Colon (tissue), 2 donors: ENCODE results near the gene MRPS2.
"Not testable (repeated sequence)": the region's sequence is repeated elsewhere in the genome, so short reads cannot be mapped to it uniquely, and the experiment has no call there.

Source experiments
- FAIRE-seq: peaks from 2 replicates; lab custom pipeline; 2012; peaks lifted over from hg19 to GRCh38; lab: Jason Lieb, UNC
- donor health status: control.
- donor health status: control.

Gene MRPS2

DNA sequence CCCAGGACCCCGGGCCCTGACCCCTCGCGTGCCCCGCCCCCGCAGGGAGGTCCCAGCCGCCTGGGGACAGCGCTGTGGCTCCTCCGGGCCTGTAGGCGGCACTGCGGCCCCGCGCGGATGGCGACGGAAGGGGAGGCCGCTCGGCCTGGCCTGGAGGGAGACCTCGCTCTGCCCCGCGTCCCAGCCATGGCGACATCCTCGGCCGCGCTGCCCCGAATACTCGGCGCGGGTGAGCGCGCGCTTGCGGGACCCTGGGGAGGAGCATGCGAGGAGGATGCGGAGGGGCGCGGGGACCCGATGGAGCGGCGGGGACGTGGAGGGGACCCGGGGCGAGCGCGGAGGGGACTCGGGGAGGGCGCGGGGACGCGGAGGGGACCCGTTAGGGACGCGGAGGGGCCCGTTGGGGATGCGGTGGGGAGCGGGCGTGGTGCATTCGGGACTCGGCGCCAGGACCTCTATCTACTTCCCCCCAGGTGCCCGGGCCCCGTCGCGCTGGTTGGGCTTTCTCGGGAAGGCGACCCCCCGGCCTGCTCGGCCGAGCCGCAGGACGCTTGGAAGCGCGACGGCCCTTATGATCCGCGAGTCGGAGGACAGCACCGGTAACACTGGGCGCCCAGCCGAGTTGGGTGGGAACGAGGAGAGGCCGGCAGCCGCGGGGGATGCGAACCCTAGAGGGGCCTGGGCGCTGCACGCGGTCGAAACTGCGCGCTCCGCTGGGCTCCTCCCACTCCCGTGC is at the start of gene MRPS2:
TSS of gene MRPS2 (plus strand) at position 158 of the 736 bp plus-strand sequence. CDS start at position 187, 29 bp downstream.
- FAIRE-seq = no peak

GRCh38 chr9:135450956-135451355 is 49.5 kb upstream of the MRPS2 start:
- no peak for FAIRE-seq

- not testable (repeated sequence) for FAIRE-seq
Observed at GRCh38 chr9:135451909-135452308, 48.6 kb upstream of the MRPS2 start.

DNA sequence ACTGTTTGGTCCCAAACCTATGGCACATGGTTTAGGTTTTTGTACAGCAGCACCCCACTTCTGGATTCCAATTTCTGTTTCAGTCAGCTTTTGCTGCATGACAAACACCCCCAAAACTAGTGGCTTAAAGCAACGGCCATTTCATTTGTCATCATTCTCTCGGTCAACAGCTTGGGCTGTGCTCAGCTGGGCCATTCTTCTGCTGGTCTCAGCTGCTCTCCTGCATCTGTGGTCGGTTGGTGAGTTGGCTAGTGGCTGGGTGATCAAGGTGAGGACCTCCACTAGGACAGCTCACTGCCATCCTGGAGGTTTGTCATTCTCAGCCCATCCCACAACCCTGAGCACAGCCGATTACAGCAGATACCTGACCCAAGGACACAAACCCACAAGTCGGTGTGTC is 45.7 kb upstream of the MRPS2 start:
- no peak for FAIRE-seq

- no peak for FAIRE-seq
Observed at GRCh38 chr9:135455401-135456030, 45.0 kb upstream of the MRPS2 start.

- no peak for FAIRE-seq
Observed at GRCh38 chr9:135456436-135457104, 43.9 kb upstream of the MRPS2 start.

DNA sequence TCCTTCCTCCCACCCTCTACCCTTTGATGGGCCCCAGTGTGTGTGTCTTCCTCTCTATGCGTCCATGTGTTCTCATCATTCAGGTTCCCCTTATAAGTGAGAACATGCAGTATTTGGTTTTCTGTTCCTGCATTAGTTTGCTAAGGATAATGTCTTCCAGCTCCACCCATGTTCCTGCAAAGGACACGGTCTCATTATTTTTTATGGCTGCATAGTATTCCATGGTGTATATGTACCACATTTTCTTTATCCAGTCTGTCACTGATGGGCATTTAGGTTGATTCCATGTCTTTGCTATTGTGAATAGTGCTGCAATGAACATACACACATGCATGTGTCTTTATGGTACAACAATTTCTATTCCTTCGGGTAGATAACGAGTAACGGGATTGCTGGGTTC is 42.0 kb upstream of the MRPS2 start:
- not testable (repeated sequence) for FAIRE-seq

GRCh38 chr9:135461936-135462335 is 38.5 kb upstream of the MRPS2 start:
- FAIRE-seq = no peak

DNA sequence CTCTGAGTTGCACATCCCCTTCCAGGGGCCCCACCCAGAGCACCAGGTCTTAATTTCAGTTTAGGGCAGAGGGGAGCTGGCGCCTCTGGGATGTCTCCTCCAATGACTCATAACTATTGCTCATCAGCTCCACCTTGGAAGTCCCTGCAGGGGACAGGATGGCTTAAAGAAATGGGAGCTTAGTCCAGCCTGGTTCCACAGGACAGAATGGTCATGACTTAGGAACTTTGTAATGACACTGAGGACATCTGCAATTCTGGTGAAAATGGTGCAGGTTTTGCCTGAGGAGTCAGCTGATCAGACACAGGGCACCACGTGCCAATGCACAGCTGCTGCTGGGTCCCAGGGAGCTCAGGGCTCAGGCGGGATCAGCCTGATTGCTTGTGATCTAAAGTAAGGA is 37.3 kb upstream of the MRPS2 start:
- no peak for FAIRE-seq

- FAIRE-seq = no peak
Observed at GRCh38 chr9:135464181-135464580, 36.3 kb upstream of the MRPS2 start.

- FAIRE-seq = no peak
Observed at GRCh38 chr9:135468854-135469521, 31.5 kb upstream of the MRPS2 start.

GRCh38 chr9:135471791-135472640 is 28.5 kb upstream of the MRPS2 start:
- no peak for FAIRE-seq

- FAIRE-seq = no peak
Observed at GRCh38 chr9:135473972-135474543, 26.4 kb upstream of the MRPS2 start.

DNA sequence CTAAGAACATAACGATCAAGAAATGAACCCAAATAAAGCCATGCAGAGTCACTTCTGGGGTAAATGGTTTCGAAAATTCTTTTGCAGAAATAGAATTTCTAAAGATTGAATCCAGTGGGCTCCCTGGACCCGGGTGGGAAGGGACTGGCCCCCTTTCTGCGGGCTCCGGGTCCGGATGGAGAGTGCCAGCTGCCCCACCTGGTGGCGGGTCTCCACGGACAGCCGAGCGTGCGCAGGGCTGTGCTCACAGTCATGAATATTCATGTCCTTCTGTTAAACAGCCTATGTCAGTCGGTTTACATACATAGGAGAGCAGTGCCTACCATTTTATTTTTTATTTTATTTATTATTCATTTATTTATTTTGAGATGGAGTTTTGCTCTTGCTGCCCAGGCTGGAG is 25.6 kb upstream of the MRPS2 start:
- FAIRE-seq = no peak

DNA sequence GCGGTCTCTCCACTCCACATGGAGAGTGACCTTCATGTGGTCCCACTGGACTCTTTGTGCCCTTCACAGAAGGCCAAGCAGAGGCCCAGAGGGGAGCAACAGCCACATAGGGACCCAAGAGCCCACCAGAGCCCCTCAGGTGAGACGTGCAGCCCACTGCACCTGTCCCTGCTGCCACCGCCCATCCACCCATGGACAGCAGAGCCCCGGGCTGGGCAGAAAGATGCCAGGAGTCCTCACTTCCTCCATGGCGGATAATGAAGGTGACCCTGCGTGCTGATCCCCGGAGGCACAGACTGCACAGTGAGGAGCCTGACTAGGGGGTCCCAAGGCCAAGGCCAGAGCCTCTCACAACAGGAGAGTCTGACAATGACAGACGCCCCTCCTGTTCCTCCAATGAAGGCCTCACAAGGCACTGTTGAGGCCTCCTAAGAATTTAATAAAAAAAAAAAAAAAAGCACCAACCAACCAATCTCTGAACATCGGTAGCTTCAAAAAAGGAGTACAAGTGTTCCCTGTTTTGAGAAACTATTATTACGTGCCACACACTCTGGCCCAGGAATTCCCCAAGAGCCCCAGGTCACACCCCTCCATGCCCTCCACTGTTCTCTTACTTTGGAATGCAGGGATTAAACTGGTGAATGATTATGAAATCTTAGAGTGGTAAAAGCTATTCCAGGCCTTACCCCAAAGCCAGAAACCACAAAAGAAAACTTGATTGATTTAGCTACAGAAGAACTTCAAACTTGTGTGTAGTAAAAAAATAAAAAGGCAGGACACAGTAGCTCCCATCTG is 23.7 kb upstream of the MRPS2 start:
- FAIRE-seq = no peak

DNA sequence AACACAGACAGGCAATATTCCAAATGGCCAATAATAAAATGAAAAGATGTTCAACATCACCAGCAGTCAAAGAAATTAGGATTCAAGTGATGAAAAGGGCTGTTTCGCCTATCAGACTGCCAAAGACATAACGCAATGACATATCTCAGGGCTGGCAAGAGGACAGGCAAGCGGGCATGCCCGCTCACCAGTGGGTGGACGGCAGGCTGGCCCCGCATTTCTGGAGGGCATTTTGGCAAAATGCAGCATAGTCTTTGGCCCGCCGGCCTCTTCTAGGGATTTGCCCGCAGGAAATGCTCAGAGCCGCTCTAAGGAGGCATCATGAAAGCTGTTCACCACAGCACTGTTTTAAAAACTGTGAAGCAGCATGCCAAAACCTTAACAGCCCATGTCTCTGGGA is 22.3 kb upstream of the MRPS2 start:
- no peak for FAIRE-seq

DNA sequence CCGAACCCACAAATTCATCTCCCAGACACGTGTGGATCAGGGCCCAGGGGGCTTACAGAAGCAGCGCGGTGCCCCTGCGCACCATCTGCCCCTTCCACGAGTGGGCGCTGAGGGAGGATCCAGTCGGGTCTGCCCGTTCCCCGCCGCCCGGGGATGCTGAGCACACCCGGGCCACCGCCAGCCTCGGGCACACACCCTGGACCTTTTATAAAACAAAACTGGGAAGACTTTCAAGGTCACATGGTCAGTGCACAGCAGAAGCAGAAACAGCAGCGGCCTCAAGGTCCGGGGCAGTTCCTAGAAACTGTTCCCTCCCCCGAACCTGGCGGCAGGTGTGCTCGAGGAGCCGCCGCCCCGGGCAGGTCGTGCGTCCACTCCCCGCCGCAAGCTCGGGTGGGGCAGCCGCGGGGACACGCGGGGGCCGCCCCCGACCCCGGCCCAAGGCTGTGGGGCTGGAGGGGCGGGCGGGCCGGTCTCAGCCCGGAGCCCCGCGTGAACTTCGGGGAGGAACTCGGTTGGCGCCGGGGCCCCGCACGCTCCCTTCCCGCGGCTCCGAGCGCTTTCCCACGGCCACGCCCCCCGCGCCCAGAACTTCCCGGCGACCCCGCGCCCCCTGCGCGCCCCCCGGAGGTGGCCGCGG is 21.5 kb upstream of the MRPS2 start:
- no peak for FAIRE-seq

DNA sequence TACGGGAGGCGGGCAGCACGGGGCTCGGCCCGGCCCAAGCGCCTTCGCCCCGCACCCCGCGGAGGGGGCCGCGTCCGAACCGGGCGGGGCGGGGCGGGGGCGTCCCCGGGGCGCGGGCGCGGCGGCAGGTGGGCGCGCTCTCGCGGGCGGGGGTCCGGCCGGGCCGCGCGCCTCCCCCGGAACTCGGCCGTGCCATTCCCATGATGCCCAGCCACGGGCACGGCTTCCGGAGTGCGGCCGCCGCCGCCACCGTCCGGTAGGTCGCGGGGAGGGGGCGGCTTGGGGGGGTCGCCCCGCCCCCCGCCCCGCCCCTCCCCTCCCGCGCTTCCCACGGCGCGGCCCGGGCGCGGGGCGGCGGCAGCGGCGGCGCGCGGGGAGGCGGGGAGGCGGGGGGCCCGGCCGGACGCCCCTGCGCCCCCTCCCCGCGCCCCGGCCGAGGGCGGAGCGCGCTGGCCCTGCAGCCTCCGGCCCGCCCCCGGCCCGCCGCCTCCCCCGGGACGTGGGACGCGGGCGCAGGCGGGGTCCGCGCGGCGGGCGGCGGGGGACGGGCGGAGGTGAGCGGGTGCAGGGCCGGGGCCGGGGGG is 20.9 kb upstream of the MRPS2 start, which contains the start of gene PPP1R26:
TSS of gene PPP1R26 (plus strand) at position 314 of the 584 bp plus-strand sequence. CDS start 4,729 bp downstream, outside the sequence.
- no peak for FAIRE-seq
